D721Med (cell line): ENCODE results near the gene NOPCHAP1.
A peak's percentile ranks its signal among the peaks of the same experiment; 100 is the strongest.

Experiments used
- DNase-seq: peaks from one replicate; pipeline ENCODE4 v3.0.0; 2011; ENCODE audit warnings: low spot score; ENCODE audit not compliant: insufficient read length
- FAIRE-seq: peaks from 2 replicates; lab custom pipeline; 2011; peaks lifted over from hg19 to GRCh38; lab: Jason Lieb, UNC
- CTCF ChIP-seq: IDR thresholded peaks from 2 replicates; pipeline ENCODE4 v1.5.1; 2012; ENCODE audit warnings: mild to moderate bottlenecking, control low read depth; ENCODE audit not compliant: insufficient read depth; ENCODE audit errors: missing control alignments

NOPCHAP1 gene

GRCh38 chr12:104958001-104958804 is 27.9 kb upstream of the NOPCHAP1 start, which contains the start of gene SLC41A2:
SLC41A2 (minus strand) TSS chr12:104958290; CDS start chr12:104928527, 29,763 bp downstream.
- peak; percentile 73 for DNase-seq
- TF ChIP-seq CTCF, result no peak
- FAIRE-seq, result no peak

- no peak for FAIRE-seq
- DNase-seq, result no peak
- TF ChIP-seq CTCF, result no peak
These were observed 27.2 kb upstream of the NOPCHAP1 start for GRCh38 chr12:104958805-104959334.

GRCh38 chr12:104959335-104959841 is 26.7 kb upstream of the NOPCHAP1 start:
- no peak for DNase-seq
- no peak for FAIRE-seq
- no peak for TF ChIP-seq CTCF

GRCh38 chr12:104960464-104960863 is 25.7 kb upstream of the NOPCHAP1 start:
- no peak for TF ChIP-seq CTCF
- FAIRE-seq, result no peak

GRCh38 chr12:104963757-104964156 is 22.4 kb upstream of the NOPCHAP1 start:
- DNase-seq (no peak), FAIRE-seq (no peak)
- no peak for TF ChIP-seq CTCF

More at GRCh38 chr12:104960464-104960863, 25.7 kb upstream of the NOPCHAP1 start:
- no peak for DNase-seq

- FAIRE-seq (no peak), DNase-seq (no peak)
- no peak for TF ChIP-seq CTCF
These were observed 21.8 kb upstream of the NOPCHAP1 start for GRCh38 chr12:104964167-104964855.
